Endothelial cell of umbilical vein (primary cell): ENCODE measurements around the gene RNFT2. TPM values are rescaled to one million over a fixed set of nuclear protein-coding genes. Genes with fewer than 3 reads are reported as not detected.

Experiments used
- BruUV-seq: library from RNA; stranded (reverse); fragments of 400-500 nt; replicated peaks from 2 replicates; lab custom pipeline; 2021; lab: Mats Ljungman, UMichigan
- CTCF ChIA-PET: fragments of 300-600, 350-600 bp; sonication (Branson Sonifier 250); formaldehyde crosslinking; loops from one replicate; lab custom pipeline; 2021; ENCODE audit warnings: antibody characterized with exemption, inconsistent platforms; lab: Charles Lee
- POLR2A ChIA-PET: fragments of 300-600, 350-600 bp; sonication (Branson Sonifier 250); formaldehyde crosslinking; loops from one replicate; lab custom pipeline; 2021; ENCODE audit warnings: antibody characterized with exemption, inconsistent platforms; lab: Charles Lee
- DNase-seq: peaks from one replicate; pipeline ENCODE4 v3.0.0-alpha.2; 2011; ENCODE audit warnings: low read depth, low spot score
- FAIRE-seq: peaks from 2 replicates; lab custom pipeline; 2011; peaks lifted over from hg19 to GRCh38; lab: Jason Lieb, UNC
- H2AFZ ChIP-seq: 2 replicates; pipeline ENCODE4 v1.6.0; 2012; ENCODE audit warnings: low read depth, low read length, control low read depth, inconsistent platforms
- H3K27ac ChIP-seq: 2 replicates; pipeline ENCODE4 v1.5.1; 2011; ENCODE audit warnings: low read depth, mild to moderate bottlenecking, control low read depth, low read length, moderate library complexity; ENCODE audit not compliant: insufficient read depth
- H3K27me3 ChIP-seq, 2 experiments: 2 replicates each; pipeline versions ENCODE4 v1.6.0 to v1.6.1; 2011; ENCODE audit warnings: low read length in 2 of 2, mixed read lengths in 1 of 2; ENCODE audit not compliant: control insufficient read depth in 2 of 2, insufficient read depth in 2 of 2
- H3K36me3 ChIP-seq, 2 experiments: 2 replicates in 1 of 2; 3 replicates in 1 of 2; pipeline ENCODE4 v1.5.1; 2011; ENCODE audit warnings: low read length in 2 of 2, mild to moderate bottlenecking in 1 of 2, moderate library complexity in 1 of 2; ENCODE audit not compliant: control insufficient read depth in 2 of 2, insufficient read depth in 2 of 2; ENCODE audit errors: extremely low read depth in 1 of 2
- H3K4me1 ChIP-seq: 3 replicates; pipeline ENCODE4 v1.5.1; 2011; ENCODE audit warnings: mild to moderate bottlenecking, low read length; ENCODE audit not compliant: control insufficient read depth, insufficient read depth; ENCODE audit errors: extremely low read depth
- H3K4me2 ChIP-seq: 2 replicates; pipeline ENCODE4 v1.6.1; 2011; ENCODE audit warnings: low read length, control low read depth, mixed read lengths; ENCODE audit not compliant: insufficient read depth
- H3K4me3 ChIP-seq, 3 experiments: fragments of 200-600 bp in 1 of 3; sonication (generic), shearing (Covaris generic) in 1 of 3; replicated peaks in 1 of 3; 2 replicates each; pipeline ENCODE4 v1.5.1; 2011 to 2016; ENCODE audit warnings: control low read depth in 3 of 3, low read length in 3 of 3, mild to moderate bottlenecking in 2 of 3, inconsistent platforms in 1 of 3, low read depth in 1 of 3, moderate library complexity in 1 of 3; ENCODE audit not compliant: insufficient read depth in 1 of 3
- H3K79me2 ChIP-seq: 2 replicates; pipeline ENCODE4 v1.6.0; 2012; ENCODE audit warnings: low read length, inconsistent platforms; ENCODE audit not compliant: control insufficient read depth, insufficient read depth
- H3K9ac ChIP-seq: replicated peaks from 2 replicates; pipeline ENCODE3; 2011; ENCODE audit warnings: low read length, control low read depth; ENCODE audit not compliant: insufficient read depth; ENCODE audit errors: extremely low read depth
- H3K9me1 ChIP-seq: replicated peaks from 3 replicates; pipeline ENCODE4 v1.6.0; 2011; ENCODE audit warnings: mild to moderate bottlenecking, low read length; ENCODE audit not compliant: control insufficient read depth, insufficient read depth; ENCODE audit errors: extremely low read depth
- H3K9me3 ChIP-seq: replicated peaks from 2 replicates; pipeline ENCODE4 v1.5.1; 2012; ENCODE audit warnings: low read length, inconsistent platforms; ENCODE audit not compliant: control insufficient read depth, insufficient read depth
- H4K20me1 ChIP-seq: replicated peaks from 2 replicates; pipeline ENCODE3; 2011; ENCODE audit warnings: mild to moderate bottlenecking, low read length; ENCODE audit not compliant: control insufficient read depth, insufficient read depth; ENCODE audit errors: extremely low read depth
- EZH2 ChIP-seq: IDR thresholded peaks from 2 replicates; pipeline ENCODE4 v1.6.1; 2012; ENCODE audit warnings: borderline replicate concordance, low read depth, mild to moderate bottlenecking, moderate library complexity, low read length, inconsistent platforms; ENCODE audit not compliant: severe bottlenecking
- GATA2 ChIP-seq: IDR thresholded peaks from 2 replicates; pipeline ENCODE4 v1.7.0; 2011; ENCODE audit warnings: low read depth, mild to moderate bottlenecking, moderate library complexity, mixed read lengths, low read length; ENCODE audit not compliant: insufficient read length, insufficient read depth
- JUN ChIP-seq: IDR thresholded peaks from 2 replicates; pipeline ENCODE4 v1.6.1; 2011; ENCODE audit warnings: borderline replicate concordance, low read depth; ENCODE audit not compliant: insufficient read length, insufficient read depth
- MYC ChIP-seq: IDR thresholded peaks from one replicate; pipeline ENCODE4 v1.6.1; 2011; ENCODE audit warnings: mild to moderate bottlenecking, low read depth, low read length
- POLR2AphosphoS5 ChIP-seq: IDR thresholded peaks from 2 replicates; pipeline ENCODE4 v1.6.1; 2012; ENCODE audit warnings: low read depth, mild to moderate bottlenecking, control low read depth, low read length, moderate library complexity; ENCODE audit not compliant: insufficient read depth
- dilution Hi-C: fragments of 300-500 bp; cut with MboI; formaldehyde crosslinking; loops from one replicate; pipeline ENCODE4 v1.15.0; 2019; ENCODE audit warnings: low sequenced_read_pairs; ENCODE audit not compliant: extremely low pct_ligation_motif_present
- intact Hi-C: fragments of 100-400 bp; cut with micrococcal nuclease; formaldehyde crosslinking; loops from one replicate; pipeline ENCODE4 v1.10.0; 2022
- polyA plus RNA-seq, 4 experiments: library from polyadenylated mRNA; depleted of rRNA in 3 of 4; stranded (reverse) in 3 of 4; unstranded in 1 of 4; fragments of >200 nt; gene quantifications; 2 replicates each; pipeline versions ENCODE4 v1.2.1 to v1.2.3, GENCODE V29; 2011 to 2012; ENCODE audit warnings: missing spikeins in 1 of 4
- total RNA-seq: library from RNA; stranded (reverse); gene quantifications from 2 replicates; pipeline ENCODE4 v1.2.3, GENCODE V29; 2021
- TF ChIP-seq, protein P1 (sequence below), 2 donors: IDR thresholded peaks; 1 replicate in 1 of 2; 2 replicates in 1 of 2; pipeline ENCODE4 v1.5.1; 2011; ENCODE audit warnings: low read length in 2 of 2, mild to moderate bottlenecking in 2 of 2, moderate library complexity in 2 of 2, control low read depth in 1 of 2, inconsistent platforms in 1 of 2, low read depth in 1 of 2; ENCODE audit not compliant: insufficient read depth in 1 of 2; ENCODE audit errors: extremely low read depth in 1 of 2
- TF ChIP-seq, protein P2 (sequence below): IDR thresholded peaks from 2 replicates; pipeline ENCODE4 v1.6.1; 2011; ENCODE audit not compliant: insufficient read depth, insufficient read length

RNFT2 gene
- total and polyA plus RNA-seq, 2 donors (not counting 3 experiments of a cell fraction or from before 2014, with no cell fraction given) = 1.4 to 6.6 TPM

DNA sequence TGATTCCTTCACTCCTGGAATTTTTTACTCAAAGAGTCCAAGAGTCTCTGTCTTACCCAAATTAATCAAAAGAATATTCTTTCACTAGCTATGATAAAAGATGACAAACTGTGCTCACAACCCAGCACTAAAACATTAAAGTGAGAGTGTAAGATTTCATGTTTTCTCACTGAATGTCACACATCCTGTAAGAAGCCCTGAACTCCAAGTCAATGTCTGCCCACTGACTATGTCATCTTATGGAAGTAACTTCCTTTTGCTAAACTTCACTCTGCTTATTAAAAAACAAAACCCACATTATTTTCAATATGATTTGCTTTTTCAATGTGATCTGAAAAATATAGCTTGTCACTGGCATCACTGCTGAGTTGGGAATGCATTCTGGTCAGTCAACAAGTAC is 15.9 kb upstream of the RNFT2 start:
- intact Hi-C loops = no loop called here
- BruUV-seq = no TSS peak
- Histone ChIP-seq H3K27ac (no peak overlapping the region), H3K27me3 (no peaks in the 10 kb centered on the region), H3K4me2 (no peak overlapping the region), H3K4me3 (no peak overlapping the region), H3K79me2 (peaks cover 12% of the 10 kb centered on the region), H3K36me3 (peaks cover 0 to 4% of the 10 kb centered on the region in 2 experiments), H3K9ac (no peak overlapping the region), H3K4me1 (peaks cover 27% of the 10 kb centered on the region), H3K9me1 (no peaks in the 10 kb centered on the region), H3K9me3 (no peaks in the 10 kb centered on the region), H2AFZ (no peak overlapping the region), H4K20me1 (no peaks in the 10 kb centered on the region)
- no peak for FAIRE-seq
- dilution Hi-C loops = no loop called here
- no peak for DNase-seq
- TF ChIP-seq, protein P1, sequence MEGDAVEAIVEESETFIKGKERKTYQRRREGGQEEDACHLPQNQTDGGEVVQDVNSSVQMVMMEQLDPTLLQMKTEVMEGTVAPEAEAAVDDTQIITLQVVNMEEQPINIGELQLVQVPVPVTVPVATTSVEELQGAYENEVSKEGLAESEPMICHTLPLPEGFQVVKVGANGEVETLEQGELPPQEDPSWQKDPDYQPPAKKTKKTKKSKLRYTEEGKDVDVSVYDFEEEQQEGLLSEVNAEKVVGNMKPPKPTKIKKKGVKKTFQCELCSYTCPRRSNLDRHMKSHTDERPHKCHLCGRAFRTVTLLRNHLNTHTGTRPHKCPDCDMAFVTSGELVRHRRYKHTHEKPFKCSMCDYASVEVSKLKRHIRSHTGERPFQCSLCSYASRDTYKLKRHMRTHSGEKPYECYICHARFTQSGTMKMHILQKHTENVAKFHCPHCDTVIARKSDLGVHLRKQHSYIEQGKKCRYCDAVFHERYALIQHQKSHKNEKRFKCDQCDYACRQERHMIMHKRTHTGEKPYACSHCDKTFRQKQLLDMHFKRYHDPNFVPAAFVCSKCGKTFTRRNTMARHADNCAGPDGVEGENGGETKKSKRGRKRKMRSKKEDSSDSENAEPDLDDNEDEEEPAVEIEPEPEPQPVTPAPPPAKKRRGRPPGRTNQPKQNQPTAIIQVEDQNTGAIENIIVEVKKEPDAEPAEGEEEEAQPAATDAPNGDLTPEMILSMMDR (IDR thresholded peaks at IDR 0.05; ENCODE audit: extremely low read depth in 1 of 2, insufficient read depth in 1 of 2, low read depth in 1 of 2, low read length in 2 of 2) = no peak
- TF ChIP-seq GATA2 (no peak), POLR2AphosphoS5 (no peak), MYC (no peak), EZH2 (no peak), JUN (no peak)
- TF ChIP-seq, protein P2, sequence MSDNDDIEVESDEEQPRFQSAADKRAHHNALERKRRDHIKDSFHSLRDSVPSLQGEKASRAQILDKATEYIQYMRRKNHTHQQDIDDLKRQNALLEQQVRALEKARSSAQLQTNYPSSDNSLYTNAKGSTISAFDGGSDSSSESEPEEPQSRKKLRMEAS = no peak
- POLR2A ChIA-PET = no interaction called here
- CTCF ChIA-PET = interaction anchor here (1.0 to 3.0 kb wide), 3 partner anchors 10 to 18 kb away, joined by 3 to 13 read pairs (median 3); no protein-coding TSS in a partner anchor
